Keratinocyte (primary cell): Measurements from ENCODE around the gene ITGA3. TPM values are rescaled to one million over a fixed set of nuclear protein-coding genes. Genes with fewer than 3 reads are reported as not detected.
A peak's percentile ranks its signal among the peaks of the same experiment; 100 is the strongest.

ENCODE experiments used
- DNase-seq: peaks from one replicate; pipeline ENCODE4 v3.0.0-alpha.2; 2011; ENCODE audit warnings: low read depth, missing footprints, low spot score
- FAIRE-seq: peaks from 2 replicates; lab custom pipeline; 2011; peaks lifted over from hg19 to GRCh38; lab: Jason Lieb, UNC
- H2AFZ ChIP-seq: 2 replicates; pipeline ENCODE4 v1.6.0; 2012; ENCODE audit warnings: low read length, control low read depth, inconsistent platforms; ENCODE audit not compliant: control insufficient read depth
- H3K27ac ChIP-seq: 2 replicates; pipeline ENCODE4 v1.5.1; 2011; ENCODE audit warnings: low read length; ENCODE audit not compliant: control insufficient read depth, insufficient read depth
- H3K27me3 ChIP-seq: 3 replicates; pipeline ENCODE4 v1.6.0; 2011; ENCODE audit warnings: low read length; ENCODE audit not compliant: control insufficient read depth, insufficient read depth; ENCODE audit errors: extremely low read depth
- H3K36me3 ChIP-seq, 2 experiments: 2 replicates in 1 of 2; 3 replicates in 1 of 2; pipeline ENCODE4 v1.5.1; 2011; ENCODE audit warnings: low read length in 2 of 2, mild to moderate bottlenecking in 1 of 2; ENCODE audit not compliant: control insufficient read depth in 2 of 2, insufficient read depth in 2 of 2; ENCODE audit errors: extremely low read depth in 1 of 2
- H3K4me1 ChIP-seq: 3 replicates; pipeline ENCODE4 v1.5.1; 2011; ENCODE audit warnings: low read length; ENCODE audit not compliant: control insufficient read depth, insufficient read depth; ENCODE audit errors: extremely low read depth
- H3K4me2 ChIP-seq: 3 replicates; pipeline ENCODE4 v1.6.0; 2011; ENCODE audit warnings: low read depth, low read length; ENCODE audit not compliant: control insufficient read depth, insufficient read depth; ENCODE audit errors: extremely low read depth
- H3K4me3 ChIP-seq, 3 experiments: fragments of 200-600 bp in 1 of 3; sonication (generic) in 1 of 3; 2 replicates in 2 of 3; 3 replicates in 1 of 3; pipeline ENCODE4 v1.5.1; 2011 to 2016; ENCODE audit warnings: low read length in 3 of 3, mild to moderate bottlenecking in 3 of 3, control low read depth in 2 of 3, inconsistent platforms in 1 of 3, low read depth in 1 of 3, mixed read lengths in 1 of 3, mixed run types in 1 of 3, moderate library complexity in 1 of 3; ENCODE audit not compliant: control insufficient read depth in 2 of 3, insufficient read depth in 2 of 3; ENCODE audit errors: extremely low read depth in 1 of 3
- H3K79me2 ChIP-seq: 2 replicates; pipeline ENCODE4 v1.6.0; 2012; ENCODE audit warnings: low read length; ENCODE audit not compliant: control insufficient read depth, insufficient read depth
- H3K9ac ChIP-seq: 3 replicates; pipeline ENCODE4 v1.6.0; 2011; ENCODE audit warnings: low read length; ENCODE audit not compliant: control insufficient read depth, insufficient read depth; ENCODE audit errors: extremely low read depth
- H3K9me1 ChIP-seq: 3 replicates; pipeline ENCODE4 v1.6.0; 2011; ENCODE audit warnings: low read length; ENCODE audit not compliant: control insufficient read depth, insufficient read depth; ENCODE audit errors: extremely low read depth
- H3K9me3 ChIP-seq: 2 replicates; pipeline ENCODE4 v1.5.1; 2012; ENCODE audit warnings: low read depth, low read length; ENCODE audit not compliant: control insufficient read depth
- H4K20me1 ChIP-seq: 3 replicates; pipeline ENCODE4 v1.6.0; 2011; ENCODE audit warnings: low read length; ENCODE audit not compliant: control insufficient read depth, insufficient read depth; ENCODE audit errors: extremely low read depth
- CTCF ChIP-seq, 3 experiments: IDR thresholded peaks in 1 of 3; conservative IDR thresholded peaks in 1 of 3; optimal IDR thresholded peaks in 1 of 3; 2 replicates in 2 of 3; 3 replicates in 1 of 3; pipeline versions ENCODE3 to v1.5.1; 2011; ENCODE audit warnings: low read length in 3 of 3, mild to moderate bottlenecking in 3 of 3, moderate library complexity in 2 of 3, control low read depth in 1 of 3, inconsistent platforms in 1 of 3; ENCODE audit not compliant: insufficient read depth in 2 of 3; ENCODE audit errors: extremely low read depth in 1 of 3
- EZH2 ChIP-seq: IDR thresholded peaks from one replicate; pipeline ENCODE4 v1.6.1; 2012; ENCODE audit warnings: inconsistent platforms, mild to moderate bottlenecking, low read length, moderate library complexity
- dilution Hi-C: fragments of 300-500 bp; cut with MboI; formaldehyde crosslinking; loops from one replicate; pipeline ENCODE4 v1.7.0; 2020; ENCODE audit warnings: low sequenced_read_pairs; ENCODE audit not compliant: extremely low pct_ligation_motif_present
- polyA plus RNA-seq, 5 experiments: library from polyadenylated mRNA; depleted of rRNA in 3 of 5; stranded (reverse) in 3 of 5; stranded (forward) in 1 of 5; unstranded in 1 of 5; fragments of >200 nt; gene quantifications; 1 replicate in 1 of 5; 2 replicates in 3 of 5; 3 replicates in 1 of 5; pipeline versions ENCODE4 v1.2.1 to v1.2.3, GENCODE V29; 2011 to 2012; ENCODE audit warnings: missing spikeins in 2 of 5, low read depth in 1 of 5, low replicate concordance in 1 of 5

Gene ITGA3
- polyA plus RNA-seq, 1 donor (not counting 4 experiments of a cell fraction or from before 2014, with no cell fraction given) = 427 TPM

GRCh38 chr17:50114401-50114800 lies 58.5 kb downstream of the ITGA3 start:
- Histone ChIP-seq H3K9ac (no peak overlapping the region), H3K27me3 (peaks cover 17% of the 10 kb centered on the region), H3K9me3 (no peaks in the 10 kb centered on the region), H3K4me1 (peaks cover 15% of the 10 kb centered on the region), H3K9me1 (no peaks in the 10 kb centered on the region), H3K4me3 (no peak overlapping the region), H2AFZ (no peak overlapping the region), H3K79me2 (no peaks in the 10 kb centered on the region), H4K20me1 (no peaks in the 10 kb centered on the region), H3K27ac (no peak overlapping the region), H3K4me2 (no peak overlapping the region), H3K36me3 (no peaks in the 10 kb centered on the region)
- TF ChIP-seq CTCF (optimal IDR thresholded peaks at IDR 0.05 in 1 of 3, IDR thresholded peaks at IDR 0.05 in 1 of 3, conservative IDR thresholded peaks at IDR 0.05 in 1 of 3; ENCODE audit: extremely low read depth in 1 of 3, insufficient read depth in 2 of 3, low read length in 3 of 3) (no peak), EZH2 (no peak)
- dilution Hi-C loops = no loop called here
- FAIRE-seq (no peak), DNase-seq (no peak)

GRCh38 chr17:50114849-50115357 lies 59.0 kb downstream of the ITGA3 start:
- no peak overlapping the region for H3K27ac ChIP-seq
- DNase-seq = no peak
- H3K9me1 ChIP-seq = no peaks in the 10 kb centered on the region
- peaks cover 15% of the 10 kb centered on the region for H3K4me1 ChIP-seq
- dilution Hi-C loops = no loop called here
- H4K20me1 ChIP-seq = no peaks in the 10 kb centered on the region
- TF ChIP-seq EZH2 = no peak
- peak; percentile 78 to 83 (median 81) for TF ChIP-seq CTCF (optimal IDR thresholded peaks at IDR 0.05 in 1 of 3, IDR thresholded peaks at IDR 0.05 in 1 of 3, conservative IDR thresholded peaks at IDR 0.05 in 1 of 3; ENCODE audit: extremely low read depth in 1 of 3, insufficient read depth in 2 of 3, low read length in 3 of 3)
- H3K9ac ChIP-seq = no peak overlapping the region
- H3K79me2 ChIP-seq = no peaks in the 10 kb centered on the region
- peak; percentile 82 for FAIRE-seq
- no peak overlapping the region for H3K4me3 ChIP-seq
- H2AFZ ChIP-seq = no peak overlapping the region
- H3K9me3 ChIP-seq = no peaks in the 10 kb centered on the region
- H3K27me3 ChIP-seq = peaks cover 21% of the 10 kb centered on the region
- no peak overlapping the region for H3K4me2 ChIP-seq
- no peaks in the 10 kb centered on the region for H3K36me3 ChIP-seq
